NCI-H69 (cell line): ENCODE measurements around the gene MARCHF3.
A peak's percentile ranks its signal among the peaks of the same experiment; 100 is the strongest.
"Not testable (repeated sequence)": the region's sequence is repeated elsewhere in the genome, so short reads cannot be mapped to it uniquely, and the experiment has no call there.

ENCODE experiments used
- DNase-seq: peaks from one replicate; lab custom pipeline; 2025; lab: John Stamatoyannopoulos, UW

Gene MARCHF3

DNA sequence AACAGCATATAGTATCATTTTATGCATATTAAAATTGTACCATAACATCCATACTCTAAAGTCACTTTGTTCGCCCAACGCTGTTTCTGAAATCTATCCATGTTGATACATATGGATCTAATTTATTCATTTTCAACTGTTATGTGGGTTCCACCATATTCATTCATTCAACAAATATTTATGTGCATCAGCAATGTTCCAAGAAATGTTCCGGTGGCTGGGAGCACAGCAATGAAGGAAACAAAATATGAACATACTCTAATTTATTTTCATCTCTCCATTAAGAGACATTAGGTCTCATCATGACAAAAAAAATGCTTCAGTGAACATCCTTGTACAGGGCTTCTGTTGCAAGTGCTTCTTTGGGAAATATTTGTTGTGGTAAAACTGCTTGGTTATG, 75.4 kb downstream of the MARCHF3 start:
- no peak for DNase-seq

DNA sequence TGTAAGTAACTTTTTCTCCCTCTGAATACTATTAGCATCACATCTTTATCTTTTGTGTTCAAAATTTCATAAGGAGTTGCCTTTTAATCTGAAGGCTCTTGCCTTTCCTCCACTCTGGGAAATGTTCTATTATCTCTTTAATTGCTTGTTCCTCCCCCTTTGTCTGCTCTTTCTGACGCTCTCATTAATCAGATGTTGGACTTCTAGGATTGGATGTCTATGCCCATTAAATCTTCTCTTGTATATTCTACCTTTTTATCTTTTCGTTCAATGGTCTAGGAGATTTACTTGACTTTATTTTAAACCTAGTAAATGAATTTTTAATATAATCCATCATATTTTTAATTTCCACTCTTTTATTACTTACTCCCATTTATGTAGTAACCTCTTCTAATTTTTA, 76.7 kb downstream of the MARCHF3 start:
- peak; percentile 89 for DNase-seq

DNA sequence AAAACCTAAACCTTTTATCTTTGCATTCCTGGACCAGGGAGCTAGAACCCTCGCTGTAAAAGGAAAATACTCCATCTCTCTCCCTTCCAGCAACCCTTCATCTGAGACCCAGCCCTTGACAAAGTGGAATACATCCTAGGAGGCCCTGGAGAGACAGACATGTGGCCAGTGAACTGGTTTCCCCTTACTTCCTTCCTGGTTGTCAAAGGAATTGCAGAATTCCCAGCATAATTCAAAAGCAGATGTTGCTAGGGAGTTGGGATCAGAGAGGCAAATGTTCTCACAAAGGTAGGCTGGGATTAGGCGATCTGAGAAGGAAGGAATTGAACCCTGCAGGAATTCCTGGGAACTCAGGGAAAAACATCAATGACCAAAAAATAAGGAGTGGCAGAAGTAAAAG, 80.9 kb downstream of the MARCHF3 start:
- DNase-seq = peak; percentile 35

DNA sequence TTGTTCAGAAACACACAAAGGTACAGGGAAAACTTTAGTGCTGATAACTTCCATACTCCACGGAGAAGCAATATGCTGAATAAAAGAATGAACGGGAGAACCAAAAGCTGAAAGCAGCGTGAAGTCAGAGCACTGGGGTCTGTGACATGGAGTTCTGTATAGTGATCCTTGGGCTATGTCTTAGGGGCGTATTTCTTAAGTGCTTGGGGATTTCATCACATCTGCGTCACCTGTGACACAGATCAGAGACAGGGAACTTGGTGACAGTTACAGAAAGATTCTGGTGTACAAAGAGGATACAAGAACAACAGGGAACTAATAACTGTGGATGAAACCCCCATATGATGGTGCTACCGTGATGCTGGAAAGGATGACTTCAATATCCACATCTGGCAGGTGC, 81.9 kb downstream of the MARCHF3 start:
- no peak for DNase-seq

GRCh38 chr5:126948011-126948355, 82.4 kb downstream of the MARCHF3 start:
- peak; percentile 66 for DNase-seq

DNA sequence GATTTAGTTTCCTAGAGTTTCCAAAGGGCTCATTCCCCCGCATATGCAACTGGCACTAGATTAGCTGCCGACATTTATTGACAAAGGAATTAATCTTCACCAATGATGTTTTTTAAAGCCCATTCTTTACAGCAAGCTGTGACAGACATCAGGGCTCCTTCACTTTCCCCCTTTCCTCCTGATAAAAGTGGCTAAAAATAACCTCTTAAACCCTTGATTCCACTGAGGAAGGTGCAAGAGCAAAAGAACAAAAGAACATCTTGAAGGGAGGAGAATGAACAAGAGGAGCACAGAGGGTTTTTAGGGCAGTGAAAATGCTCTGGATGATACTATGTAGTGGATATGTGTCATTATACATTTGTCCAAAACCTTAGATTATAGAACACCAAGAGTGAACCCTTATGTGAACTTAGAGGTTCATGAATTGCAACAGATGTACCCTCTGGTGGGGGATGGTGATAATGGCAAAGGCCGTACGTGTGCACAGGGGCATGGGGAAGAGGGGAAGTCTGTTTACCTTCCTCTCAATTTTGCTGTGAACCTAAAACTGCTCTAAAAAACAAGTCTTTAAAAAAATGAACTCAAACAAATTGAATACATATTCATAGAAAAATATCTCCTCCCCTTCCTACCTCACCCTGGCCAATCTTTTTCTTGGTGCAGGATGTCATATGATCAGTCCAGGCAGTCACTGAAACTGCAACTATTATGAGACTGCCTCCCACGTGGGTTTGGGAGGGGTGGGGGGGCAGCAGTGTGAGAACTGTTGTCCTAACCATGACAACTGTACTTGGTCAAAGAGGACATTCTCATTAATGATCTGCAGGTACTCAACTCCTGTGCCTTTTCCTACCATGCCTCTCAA, 83.0 kb downstream of the MARCHF3 start:
- peak; percentile 70 for DNase-seq

- DNase-seq = not testable (repeated sequence)
These were observed 87.5 kb downstream of the MARCHF3 start for GRCh38 chr5:126942908-126943307.

- DNase-seq = peak; percentile 41
These were observed 89.0 kb downstream of the MARCHF3 start for GRCh38 chr5:126941403-126941802.

DNA sequence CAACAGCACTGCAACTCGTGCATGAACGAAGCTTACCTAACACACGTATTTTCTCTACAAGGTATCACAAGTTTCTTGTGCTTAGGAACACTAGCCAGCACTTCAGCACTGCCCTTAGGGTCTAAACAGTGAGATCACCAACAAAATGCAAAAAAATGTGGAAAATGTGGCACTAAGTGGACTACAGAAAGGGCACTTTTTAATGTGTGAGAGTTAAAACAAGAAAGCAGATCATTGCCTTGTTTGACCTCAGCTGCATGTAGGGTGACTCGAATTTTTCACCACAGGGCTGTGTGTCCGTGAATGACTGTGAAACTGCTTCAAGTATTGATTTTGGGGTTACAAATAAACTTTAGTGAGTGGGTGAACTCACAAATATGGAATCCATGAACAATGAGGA, 90.5 kb downstream of the MARCHF3 start:
- no peak for DNase-seq

- no peak for DNase-seq
These were observed 91.9 kb downstream of the MARCHF3 start for GRCh38 chr5:126938466-126938865.

- DNase-seq = no peak
These were observed 92.6 kb downstream of the MARCHF3 start for GRCh38 chr5:126937771-126938170.

DNA sequence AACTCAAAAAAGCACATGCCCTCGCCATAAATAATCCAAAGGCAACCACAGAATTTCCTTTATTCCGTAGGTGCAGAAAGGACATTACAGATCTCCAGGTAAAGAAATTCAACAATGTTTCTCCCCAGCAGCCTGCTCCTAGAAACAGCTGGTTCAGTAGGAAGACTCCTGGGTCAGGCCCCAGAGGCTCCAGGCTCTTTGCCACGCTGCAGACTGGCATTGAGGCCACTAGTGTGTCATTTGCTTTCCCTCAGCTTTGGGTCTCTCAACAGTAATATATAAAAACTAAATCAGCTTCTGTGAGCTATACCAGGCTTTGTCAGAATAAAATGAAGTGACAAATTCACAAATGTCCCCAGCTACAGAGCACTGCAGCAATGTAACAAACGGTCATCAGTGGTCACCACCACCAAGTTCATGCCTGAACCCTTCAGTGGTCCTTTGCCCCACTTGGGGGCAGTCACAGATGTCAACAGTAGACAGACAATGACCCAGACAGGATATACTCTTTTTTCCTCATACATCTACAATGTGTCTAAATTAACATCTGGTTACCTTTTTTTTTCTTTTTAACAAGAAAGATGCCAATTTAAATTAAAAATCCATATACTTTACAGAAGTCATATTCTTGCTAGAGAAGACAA, 93.5 kb downstream of the MARCHF3 start:
- DNase-seq = peak; percentile 40

- no peak for DNase-seq
These were observed 98.2 kb downstream of the MARCHF3 start for GRCh38 chr5:126931963-126932660.

DNA sequence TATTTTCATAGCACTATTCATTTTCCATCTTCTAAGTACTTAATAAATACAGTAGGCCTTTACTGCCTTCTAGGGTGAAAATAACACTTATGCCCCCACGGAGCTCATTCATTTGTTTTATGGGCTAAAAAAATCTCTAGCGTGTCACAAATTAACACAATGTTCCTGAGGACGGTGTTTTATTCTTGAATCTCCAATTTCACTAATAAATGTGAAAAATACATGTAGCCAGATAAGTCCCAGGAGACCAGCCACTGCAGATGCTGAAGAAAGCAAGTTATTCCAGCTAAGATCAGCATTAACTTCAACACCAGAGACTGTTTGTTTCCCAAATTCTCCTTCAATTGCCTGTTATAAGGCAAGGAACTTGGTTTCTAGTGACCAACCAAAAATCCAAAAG, 102.3 kb downstream of the MARCHF3 start:
- no peak for DNase-seq

- peak; percentile 64 for DNase-seq
These were observed 102.9 kb downstream of the MARCHF3 start for GRCh38 chr5:126927429-126927828.

DNA sequence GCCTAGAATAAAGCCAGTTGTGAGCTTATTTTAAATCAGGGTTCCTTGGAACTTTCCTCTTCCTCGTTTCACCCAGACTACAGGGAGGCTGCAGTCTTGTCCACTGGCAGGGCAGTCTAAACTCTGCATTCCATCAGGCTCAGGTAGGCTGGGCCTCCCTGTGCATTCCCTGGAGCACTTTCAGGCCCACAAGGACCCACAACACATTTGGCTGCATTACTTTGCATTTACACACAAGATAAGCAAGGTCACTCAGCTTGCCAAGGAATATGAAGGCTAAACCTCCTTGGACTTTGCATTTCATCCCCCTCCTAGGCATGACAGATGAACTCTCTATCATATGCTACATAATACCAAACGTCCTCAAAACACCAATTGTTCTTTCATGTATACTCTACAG, 104.2 kb downstream of the MARCHF3 start:
- no peak for DNase-seq

DNA sequence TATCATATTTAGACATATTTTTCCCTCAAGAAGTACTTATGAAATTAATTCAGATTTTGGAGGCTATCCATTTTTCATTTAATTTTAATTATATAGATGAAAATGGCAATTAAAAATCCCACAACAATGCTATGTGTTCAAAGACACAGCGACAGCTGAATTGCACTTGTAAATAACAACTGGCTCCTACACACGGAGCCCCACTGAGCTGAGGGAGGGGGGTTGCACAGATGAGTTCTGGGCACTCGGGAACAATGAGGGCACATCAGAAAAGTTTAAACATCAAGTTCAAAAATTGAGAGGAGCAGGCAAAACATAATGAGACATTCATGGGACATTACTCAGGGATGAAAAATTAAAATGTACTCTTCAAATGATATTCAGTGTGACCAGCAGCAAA, 104.9 kb downstream of the MARCHF3 start:
- DNase-seq = peak; percentile 53

GRCh38 chr5:126924331-126925033, 105.9 kb downstream of the MARCHF3 start:
- no peak for DNase-seq

- peak; percentile 64 for DNase-seq
These were observed 108.9 kb downstream of the MARCHF3 start for GRCh38 chr5:126921241-126922091.

- peak; percentile 47 for DNase-seq
These were observed 110.1 kb downstream of the MARCHF3 start for GRCh38 chr5:126920291-126920690.

DNA sequence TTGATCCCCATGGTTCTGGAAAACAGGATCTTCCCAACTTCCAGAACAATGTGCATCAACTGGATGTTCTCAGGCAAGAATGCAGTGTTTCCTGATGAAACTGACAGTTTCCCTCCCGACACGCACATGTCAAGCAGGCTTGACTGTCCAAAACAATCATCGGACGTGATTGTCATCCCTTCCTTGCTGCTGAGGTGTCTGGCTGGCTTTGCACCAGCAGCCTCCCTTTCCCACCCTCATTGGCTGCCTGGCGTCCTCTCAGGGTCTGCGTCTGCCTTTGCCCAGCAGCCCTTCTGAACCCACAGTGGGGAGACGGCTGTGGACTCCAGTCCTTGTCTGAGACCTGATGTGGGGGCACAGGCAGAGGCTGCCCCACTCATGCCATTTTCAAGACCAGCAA, 110.8 kb downstream of the MARCHF3 start:
- no peak for DNase-seq

DNA sequence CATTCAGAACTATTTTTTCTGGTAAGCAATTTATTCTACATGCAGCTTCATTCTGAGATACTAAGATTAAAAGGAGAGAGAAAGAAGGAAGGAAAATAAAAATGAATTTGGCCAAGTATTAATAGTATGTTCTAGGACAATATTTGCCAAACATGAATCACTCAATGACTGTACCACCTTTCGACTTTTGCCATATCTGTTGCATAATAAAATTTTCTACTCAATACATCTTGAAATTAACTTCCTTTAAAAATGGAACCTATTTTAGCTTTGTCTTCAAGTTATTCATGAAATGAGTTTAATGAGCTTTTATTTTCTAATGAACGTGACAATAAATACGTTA, 111.8 kb downstream of the MARCHF3 start:
- no peak for DNase-seq
